Right atrium auricular region (tissue), 2 donors: ENCODE data around the gene DICER1. TPM values are rescaled to one million over a fixed set of nuclear protein-coding genes. Genes with fewer than 3 reads are reported as not detected.
A peak's percentile ranks its signal among the peaks of the same experiment; 100 is the strongest.

Source experiments
- DNase-seq: peaks from one replicate; pipeline ENCODE4 v3.0.0-alpha.2; 2019; ENCODE audit warnings: low spot score
- H3K27ac ChIP-seq, 2 donors: fragments of 200-600 bp; sonication (generic); 1 replicate in 1 of 2; 2 replicates in 1 of 2; pipeline ENCODE4 v1.5.1; 2016 to 2019
- H3K27me3 ChIP-seq, 2 donors: fragments of 200-600 bp; sonication (generic); one replicate each; pipeline versions ENCODE4 v1.5.1 to v1.6.0; 2017 to 2019
- H3K36me3 ChIP-seq: fragments of 200-600 bp; sonication (generic); one replicate; pipeline ENCODE4 v1.5.1; 2016
- H3K4me1 ChIP-seq, 2 donors: fragments of 200-600 bp; sonication (generic); one replicate each; pipeline versions ENCODE4 v1.5.1 to v1.6.0; 2017 to 2019
- H3K4me3 ChIP-seq, 2 donors: fragments of 200-600 bp; sonication (generic); 1 replicate in 1 of 2; 2 replicates in 1 of 2; pipeline ENCODE4 v1.5.1; 2017 to 2019; ENCODE audit warnings: mild to moderate bottlenecking in 1 of 2, moderate library complexity in 1 of 2
- H3K9me3 ChIP-seq, 2 donors: fragments of 200-600 bp; sonication (generic); one replicate each; pipeline ENCODE4 v1.5.1; 2019
- CTCF ChIP-seq, 2 donors: fragments of 200-600 bp; sonication (generic); IDR thresholded peaks; one replicate each; pipeline ENCODE4 v1.5.1; 2019; ENCODE audit warnings: antibody characterized with exemption in 2 of 2
- total RNA-seq, 2 donors: library from RNA; depleted of rRNA; stranded (reverse); fragments of >200 nt; gene quantifications; one replicate each; pipeline ENCODE4 v1.1.0, GENCODE V29; 2016

The DICER1 gene
- total RNA-seq, 2 donors from 2014 or later: 15.9 to 23.0 TPM

GRCh38 chr14:95046711-95047681, 110.3 kb downstream of the DICER1 start:
- no peak overlapping the region for H3K4me3 ChIP-seq
- TF ChIP-seq CTCF (IDR thresholded peaks at IDR 0.05): no peak
- H3K27me3 ChIP-seq: no peaks in the 10 kb centered on the region
- no peaks in the 10 kb centered on the region for H3K9me3 ChIP-seq
- no peak overlapping the region for H3K27ac ChIP-seq
- no peaks in the 10 kb centered on the region for H3K36me3 ChIP-seq
- DNase-seq: no peak
- H3K4me1 ChIP-seq: no peaks in the 10 kb centered on the region

GRCh38 chr14:95045836-95046430, 111.4 kb downstream of the DICER1 start:
- Histone ChIP-seq H3K4me3 (no peak overlapping the region), H3K9me3 (no peaks in the 10 kb centered on the region), H3K36me3 (no peaks in the 10 kb centered on the region), H3K27ac (no peak overlapping the region), H3K27me3 (no peaks in the 10 kb centered on the region), H3K4me1 (no peaks in the 10 kb centered on the region)
- no peak for DNase-seq
- no peak for TF ChIP-seq CTCF (IDR thresholded peaks at IDR 0.05)

GRCh38 chr14:95045106-95045701, 112.1 kb downstream of the DICER1 start:
- no peaks in the 10 kb centered on the region for H3K9me3 ChIP-seq
- no peak for TF ChIP-seq CTCF (IDR thresholded peaks at IDR 0.05)
- no peak overlapping the region for H3K4me3 ChIP-seq
- no peak overlapping the region for H3K27ac ChIP-seq
- H3K4me1 ChIP-seq: no peaks in the 10 kb centered on the region
- no peaks in the 10 kb centered on the region for H3K27me3 ChIP-seq
- H3K36me3 ChIP-seq: no peaks in the 10 kb centered on the region
- DNase-seq: peak; percentile 42

GRCh38 chr14:95044463-95045105, 112.7 kb downstream of the DICER1 start:
- TF ChIP-seq CTCF (IDR thresholded peaks at IDR 0.05): no peak
- no peaks in the 10 kb centered on the region for H3K4me1 ChIP-seq
- H3K27ac ChIP-seq: no peak overlapping the region
- H3K27me3 ChIP-seq: no peaks in the 10 kb centered on the region
- no peaks in the 10 kb centered on the region for H3K36me3 ChIP-seq
- H3K9me3 ChIP-seq: no peaks in the 10 kb centered on the region
- no peak for DNase-seq
- H3K4me3 ChIP-seq: no peak overlapping the region

- no peaks in the 10 kb centered on the region for H3K36me3 ChIP-seq
- peak; percentile 43 for DNase-seq
- no peaks in the 10 kb centered on the region for H3K27me3 ChIP-seq
- H3K4me3 ChIP-seq: no peak overlapping the region
- H3K9me3 ChIP-seq: no peaks in the 10 kb centered on the region
- H3K4me1 ChIP-seq: no peaks in the 10 kb centered on the region
- H3K27ac ChIP-seq: no peak overlapping the region
- no peak for TF ChIP-seq CTCF (IDR thresholded peaks at IDR 0.05)
Observed at GRCh38 chr14:95043732-95044462, 113.4 kb downstream of the DICER1 start.
